ENCODE measurements around the gene RPH3AL. TPM values are rescaled to one million over a fixed set of nuclear protein-coding genes. Genes with fewer than 3 reads are reported as not detected.
A peak's percentile ranks its signal among the peaks of the same experiment; 100 is the strongest.

Gene RPH3AL
- total and polyA plus RNA-seq, 7 donors, result 3.7 to 18.5 (median 9.7) TPM

- Histone ChIP-seq H3K4me1 (peaks cover 13% of the 10 kb centered on the region), H3K36me3 (ENCODE audit: insufficient read depth in 1 of 2, low read depth in 1 of 2) (no peaks in the 10 kb centered on the region), H3K9me3 (no peaks in the 10 kb centered on the region), H3K4me3 (no peak overlapping the region), H3K27me3 (ENCODE audit: insufficient read depth in 3 of 3, low read length in 2 of 3) (no peaks in the 10 kb centered on the region), H3K27ac (peak overlapping the region; percentile 72)
- peak; percentile 89 to 92 for DNase-seq
- ATAC-seq, result peak; percentile 63 to 86 (median 81)
- intact Hi-C loops (cut with DNase I), result no loop called here
- no peak for TF ChIP-seq CTCF (IDR thresholded peaks at IDR 0.05)
- WGBS, 3 donors, result 47 to 62% (median 49%) methylated on average over 8 of the region's 8 CpGs
These were observed 1.7 kb downstream of the RPH3AL start for GRCh38 chr17:350706-351448.

GRCh38 chr17:349666-350065 is 2.9 kb downstream of the RPH3AL start:
- DNase-seq, result no peak
- H3K4me1 ChIP-seq, result peaks cover 13% of the 10 kb centered on the region
- intact Hi-C loops (cut with DNase I), result no loop called here
- H3K36me3 ChIP-seq (ENCODE audit: insufficient read depth in 1 of 2, low read depth in 1 of 2), result no peaks in the 10 kb centered on the region
- no peak for TF ChIP-seq CTCF (IDR thresholded peaks at IDR 0.05)
- no peak overlapping the region for H3K4me3 ChIP-seq
- peaks cover 0 to 1% (median 0%) of the 10 kb centered on the region in 3 donors for H3K27me3 ChIP-seq (ENCODE audit: insufficient read depth in 3 of 3, low read length in 2 of 3)
- peak overlapping the region; percentile 30 for H3K27ac ChIP-seq
- no peaks in the 10 kb centered on the region for H3K9me3 ChIP-seq
- WGBS, 3 donors, result 68 to 74% (median 68%) methylated on average over 3 of the region's 3 CpGs
- no peak for ATAC-seq

- TF ChIP-seq CTCF (IDR thresholded peaks at IDR 0.05), result no peak
- 58 to 72% (median 64%) methylated on average over 12 of the region's 12 CpGs for WGBS, 3 donors
These were observed 3.7 kb downstream of the RPH3AL start for GRCh38 chr17:348692-349425.

GRCh38 chr17:348012-348411 is 4.6 kb downstream of the RPH3AL start:
- no peak overlapping the region for H3K4me3 ChIP-seq
- no peaks in the 10 kb centered on the region for H3K36me3 ChIP-seq (ENCODE audit: insufficient read depth in 1 of 2, low read depth in 1 of 2)
- TF ChIP-seq CTCF (IDR thresholded peaks at IDR 0.05), result no peak
- no peak for DNase-seq
- WGBS, 3 donors, result 50 to 56% (median 53%) methylated on average over 2 of the region's 2 CpGs
- H3K27me3 ChIP-seq (ENCODE audit: insufficient read depth in 3 of 3, low read length in 2 of 3), result peaks cover 0 to 1% (median 0%) of the 10 kb centered on the region in 3 donors
- H3K4me1 ChIP-seq, result peaks cover 10% of the 10 kb centered on the region
- H3K9me3 ChIP-seq, result no peaks in the 10 kb centered on the region
- H3K27ac ChIP-seq, result peak overlapping the region; percentile 30
- intact Hi-C loops (cut with DNase I), result no loop called here
- ATAC-seq, result no peak

More at GRCh38 chr17:348692-349425, 3.7 kb downstream of the RPH3AL start:
- DNase-seq (peak; percentile 47 to 82), ATAC-seq (peak in 2 of 4 donors; percentile 69 to 71)
- intact Hi-C loops (cut with DNase I), result no loop called here
- Histone ChIP-seq H3K4me1 (peaks cover 13% of the 10 kb centered on the region), H3K27me3 (ENCODE audit: insufficient read depth in 3 of 3, low read length in 2 of 3) (peaks cover 0 to 1% (median 0%) of the 10 kb centered on the region in 3 donors), H3K27ac (peak overlapping the region; percentile 30), H3K36me3 (ENCODE audit: insufficient read depth in 1 of 2, low read depth in 1 of 2) (no peaks in the 10 kb centered on the region), H3K4me3 (no peak overlapping the region), H3K9me3 (no peaks in the 10 kb centered on the region)

All from psoas muscle (tissue), 8 donors.